GM23338 (cell line): ENCODE results near the gene CHSY1. TPM values are rescaled to one million over a fixed set of nuclear protein-coding genes. Genes with fewer than 3 reads are reported as not detected.

Experiments
- ATAC-seq: fragments of 200-7000 bp; cut with Tn5 transposase; 3 replicates; pipeline ENCODE4 v1.9.1; 2020
- DNase-seq: peaks from one replicate; pipeline ENCODE4 v3.0.0-alpha.2; 2015; ENCODE audit warnings: low spot score
- H2AFZ ChIP-seq: fragments of 200-600 bp; sonication (generic); 2 replicates; pipeline ENCODE4 v1.8.0; 2016; ENCODE audit warnings: antibody characterized with exemption, mild to moderate bottlenecking, moderate library complexity
- H3F3A ChIP-seq: fragments of 200-600 bp; sonication (generic); replicated peaks from 2 replicates; pipeline ENCODE4 v1.8.0; 2017; ENCODE audit warnings: antibody characterized with exemption, mixed run types, low read depth
- H3K27ac ChIP-seq: fragments of 200-600 bp; sonication (generic); 2 replicates; pipeline ENCODE4 v1.6.1; 2016; ENCODE audit warnings: low read depth
- H3K27me3 ChIP-seq: fragments of 200-600 bp; sonication (generic); 2 replicates; pipeline ENCODE4 v1.8.0; 2016; ENCODE audit warnings: mild to moderate bottlenecking, mixed run types, moderate library complexity; ENCODE audit not compliant: insufficient read depth
- H3K36me3 ChIP-seq: fragments of 200-600 bp; sonication (generic); 2 replicates; pipeline ENCODE4 v1.8.0; 2016; ENCODE audit warnings: mild to moderate bottlenecking; ENCODE audit not compliant: insufficient read depth
- H3K4me1 ChIP-seq: fragments of 200-600 bp; sonication (generic); 2 replicates; pipeline ENCODE4 v1.8.0; 2016; ENCODE audit warnings: mild to moderate bottlenecking, moderate library complexity; ENCODE audit not compliant: insufficient read depth
- H3K4me2 ChIP-seq: fragments of 200-600 bp; sonication (generic); 2 replicates; pipeline ENCODE4 v1.7.1; 2017; ENCODE audit warnings: mixed run types
- H3K4me3 ChIP-seq: fragments of 200-600 bp; sonication (generic); 2 replicates; pipeline ENCODE4 v1.6.1; 2016; ENCODE audit warnings: mixed run types
- H3K79me2 ChIP-seq: fragments of 200-600 bp; sonication (generic); replicated peaks from 2 replicates; pipeline ENCODE4 v1.8.0; 2017; ENCODE audit warnings: mild to moderate bottlenecking; ENCODE audit not compliant: insufficient read depth
- H3K9me2 ChIP-seq: fragments of 200-600 bp; sonication (generic); 2 replicates; pipeline ENCODE4 v1.8.0; 2017; ENCODE audit not compliant: insufficient read depth
- H4K20me1 ChIP-seq: fragments of 200-600 bp; sonication (generic); replicated peaks from 2 replicates; pipeline ENCODE4 v1.8.0; 2017; ENCODE audit warnings: mild to moderate bottlenecking; ENCODE audit not compliant: insufficient read depth
- H3K27ac Mint-ChIP-seq: 2 replicates; pipeline ENCODE4 v1.8.0; 2020; ENCODE audit warnings: inconsistent platforms, mild to moderate bottlenecking, moderate library complexity, mixed read lengths
- H3K27me3 Mint-ChIP-seq: 3 replicates; pipeline ENCODE4 v1.8.0; 2022; ENCODE audit warnings: low read depth, mild to moderate bottlenecking, moderate library complexity, mixed read lengths, inconsistent platforms; ENCODE audit not compliant: insufficient read depth, poor library complexity
- H3K36me3 Mint-ChIP-seq: 3 replicates; pipeline ENCODE4 v1.8.0; 2021; ENCODE audit warnings: low read depth, mild to moderate bottlenecking, inconsistent platforms, moderate library complexity, mixed read lengths
- H3K4me1 Mint-ChIP-seq: 3 replicates; pipeline ENCODE4 v1.8.0; 2020; ENCODE audit warnings: mild to moderate bottlenecking, inconsistent platforms, mixed read lengths
- H3K4me3 Mint-ChIP-seq: 3 replicates; pipeline ENCODE4 v1.8.0; 2021; ENCODE audit warnings: moderate library complexity, mild to moderate bottlenecking, inconsistent platforms, mixed read lengths
- H3K9me3 Mint-ChIP-seq: 3 replicates; pipeline ENCODE4 v1.8.0; 2020; ENCODE audit warnings: moderate library complexity, mild to moderate bottlenecking, inconsistent platforms, mixed read lengths
- CREB1 ChIP-seq: fragments of 250-450 bp; sonication (Bioruptor Pico); IDR thresholded peaks from 2 replicates; pipeline ENCODE4 v1.5.0; 2020; ENCODE audit warnings: low read depth, mild to moderate bottlenecking, moderate library complexity
- EZH2 ChIP-seq: fragments of 200-600 bp; sonication (generic); IDR thresholded peaks from one replicate; pipeline ENCODE4 v1.8.0; 2017; ENCODE audit warnings: antibody characterized with exemption, mild to moderate bottlenecking, low read depth; ENCODE audit not compliant: unreplicated experiment
- EZH2phosphoT487 ChIP-seq: fragments of 200-600 bp; sonication (generic); IDR thresholded peaks from one replicate; pipeline ENCODE4 v1.8.1; 2018; ENCODE audit warnings: antibody characterized with exemption; ENCODE audit not compliant: unreplicated experiment
- JUNB ChIP-seq: IDR thresholded peaks from one replicate; pipeline ENCODE4 v1.6.1; 2016; ENCODE audit warnings: antibody characterized with exemption; ENCODE audit not compliant: unreplicated experiment
- NANOG ChIP-seq: IDR thresholded peaks from 2 replicates; pipeline ENCODE4 v1.6.1; 2016; ENCODE audit warnings: antibody characterized with exemption, borderline replicate concordance
- POLR2AphosphoS5 ChIP-seq: IDR thresholded peaks from 2 replicates; pipeline ENCODE4 v1.6.1; 2016; ENCODE audit warnings: antibody characterized with exemption, low read depth
- STAT1 ChIP-seq: IDR thresholded peaks from one replicate; pipeline ENCODE4 v1.6.1; 2016; ENCODE audit warnings: antibody characterized with exemption; ENCODE audit not compliant: unreplicated experiment
- ZNF114 ChIP-seq: fragments of 250-450 bp; sonication (Bioruptor Pico); IDR thresholded peaks from 2 replicates; pipeline ENCODE4 v1.5.0; 2020; ENCODE audit warnings: mild to moderate bottlenecking, moderate library complexity
- polyA plus RNA-seq: library from polyadenylated mRNA; unstranded; fragments of >200 nt; fragmentation: Nextera tagmentation; extraction: Ambion mirVana; gene quantifications from 2 replicates; pipeline ENCODE4 v1.2.1, GENCODE V29; 2016
- total RNA-seq: library from RNA; depleted of rRNA; stranded (reverse); fragments of >200 nt; shearing (Covaris generic); gene quantifications from 2 replicates; pipeline ENCODE4 v1.2.3, GENCODE V29; 2014
- TF ChIP-seq, protein P1 (sequence below), 2 experiments: fragments of 200-600 bp in 1 of 2; sonication (generic) in 1 of 2; conservative IDR thresholded peaks; 2 replicates each; pipeline versions ENCODE4 v1.5.1 to v1.6.1; 2016 to 2017; ENCODE audit warnings: antibody characterized with exemption in 2 of 2, low read depth in 2 of 2, mild to moderate bottlenecking in 2 of 2, moderate library complexity in 1 of 2
- TF ChIP-seq, protein P2 (sequence below): IDR thresholded peaks from one replicate; pipeline ENCODE4 v1.6.1; 2018; ENCODE audit warnings: antibody characterized with exemption; ENCODE audit not compliant: unreplicated experiment
- TF ChIP-seq, protein P3 (sequence below): fragments of 250-450 bp; sonication (Bioruptor Pico); IDR thresholded peaks from 2 replicates; pipeline ENCODE4 v1.5.0; 2020; ENCODE audit warnings: mild to moderate bottlenecking, moderate library complexity

The CHSY1 gene
- total and polyA plus RNA-seq, 2 experiments from 2014 or later: 9.8 to 47.7 TPM

DNA sequence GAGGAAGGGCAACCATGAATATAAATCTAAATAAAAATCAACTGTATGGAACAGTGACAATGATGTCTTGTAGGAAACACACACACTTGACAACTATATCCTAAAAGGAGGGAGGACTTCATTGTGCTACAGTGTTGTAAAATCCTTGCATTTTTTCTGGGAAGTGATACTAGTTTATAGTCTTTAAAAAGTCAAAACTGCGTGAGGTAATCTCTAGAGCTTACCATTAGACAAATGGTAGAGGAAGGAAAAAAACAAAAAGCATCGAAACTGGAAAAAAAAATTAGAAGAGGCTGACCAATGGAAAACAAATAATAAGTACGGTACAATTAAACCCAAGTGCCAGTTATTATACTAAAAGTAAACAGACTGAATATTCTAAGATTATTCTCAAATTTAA, 38.7 kb downstream of the CHSY1 start:
- Mint-ChIP-seq H3K27me3 (no peaks in the 10 kb centered on the region), H3K9me3 (no peaks in the 10 kb centered on the region), H3K27ac (no peak overlapping the region; the same call in 1 of the 2 replicates), H3K4me1 (peaks cover 16% of the 10 kb centered on the region; the same call in 2 of the 3 replicates), H3K4me3 (no peak overlapping the region), H3K36me3 (no peaks in the 10 kb centered on the region; the same call in 2 of the 3 replicates)
- no peak overlapping the region for H2AFZ ChIP-seq
- H3K4me3 ChIP-seq: no peak overlapping the region
- H3K27ac ChIP-seq: no peak overlapping the region
- no peak overlapping the region for H3K4me2 ChIP-seq
- no peaks in the 10 kb centered on the region for H3K4me1 ChIP-seq
- TF ChIP-seq, protein P1, sequence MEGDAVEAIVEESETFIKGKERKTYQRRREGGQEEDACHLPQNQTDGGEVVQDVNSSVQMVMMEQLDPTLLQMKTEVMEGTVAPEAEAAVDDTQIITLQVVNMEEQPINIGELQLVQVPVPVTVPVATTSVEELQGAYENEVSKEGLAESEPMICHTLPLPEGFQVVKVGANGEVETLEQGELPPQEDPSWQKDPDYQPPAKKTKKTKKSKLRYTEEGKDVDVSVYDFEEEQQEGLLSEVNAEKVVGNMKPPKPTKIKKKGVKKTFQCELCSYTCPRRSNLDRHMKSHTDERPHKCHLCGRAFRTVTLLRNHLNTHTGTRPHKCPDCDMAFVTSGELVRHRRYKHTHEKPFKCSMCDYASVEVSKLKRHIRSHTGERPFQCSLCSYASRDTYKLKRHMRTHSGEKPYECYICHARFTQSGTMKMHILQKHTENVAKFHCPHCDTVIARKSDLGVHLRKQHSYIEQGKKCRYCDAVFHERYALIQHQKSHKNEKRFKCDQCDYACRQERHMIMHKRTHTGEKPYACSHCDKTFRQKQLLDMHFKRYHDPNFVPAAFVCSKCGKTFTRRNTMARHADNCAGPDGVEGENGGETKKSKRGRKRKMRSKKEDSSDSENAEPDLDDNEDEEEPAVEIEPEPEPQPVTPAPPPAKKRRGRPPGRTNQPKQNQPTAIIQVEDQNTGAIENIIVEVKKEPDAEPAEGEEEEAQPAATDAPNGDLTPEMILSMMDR (conservative IDR thresholded peaks at IDR 0.05; ENCODE audit: low read depth in 2 of 2): no peak
- no peak for TF ChIP-seq POLR2AphosphoS5
- TF ChIP-seq EZH2: no peak
- TF ChIP-seq, protein P2, sequence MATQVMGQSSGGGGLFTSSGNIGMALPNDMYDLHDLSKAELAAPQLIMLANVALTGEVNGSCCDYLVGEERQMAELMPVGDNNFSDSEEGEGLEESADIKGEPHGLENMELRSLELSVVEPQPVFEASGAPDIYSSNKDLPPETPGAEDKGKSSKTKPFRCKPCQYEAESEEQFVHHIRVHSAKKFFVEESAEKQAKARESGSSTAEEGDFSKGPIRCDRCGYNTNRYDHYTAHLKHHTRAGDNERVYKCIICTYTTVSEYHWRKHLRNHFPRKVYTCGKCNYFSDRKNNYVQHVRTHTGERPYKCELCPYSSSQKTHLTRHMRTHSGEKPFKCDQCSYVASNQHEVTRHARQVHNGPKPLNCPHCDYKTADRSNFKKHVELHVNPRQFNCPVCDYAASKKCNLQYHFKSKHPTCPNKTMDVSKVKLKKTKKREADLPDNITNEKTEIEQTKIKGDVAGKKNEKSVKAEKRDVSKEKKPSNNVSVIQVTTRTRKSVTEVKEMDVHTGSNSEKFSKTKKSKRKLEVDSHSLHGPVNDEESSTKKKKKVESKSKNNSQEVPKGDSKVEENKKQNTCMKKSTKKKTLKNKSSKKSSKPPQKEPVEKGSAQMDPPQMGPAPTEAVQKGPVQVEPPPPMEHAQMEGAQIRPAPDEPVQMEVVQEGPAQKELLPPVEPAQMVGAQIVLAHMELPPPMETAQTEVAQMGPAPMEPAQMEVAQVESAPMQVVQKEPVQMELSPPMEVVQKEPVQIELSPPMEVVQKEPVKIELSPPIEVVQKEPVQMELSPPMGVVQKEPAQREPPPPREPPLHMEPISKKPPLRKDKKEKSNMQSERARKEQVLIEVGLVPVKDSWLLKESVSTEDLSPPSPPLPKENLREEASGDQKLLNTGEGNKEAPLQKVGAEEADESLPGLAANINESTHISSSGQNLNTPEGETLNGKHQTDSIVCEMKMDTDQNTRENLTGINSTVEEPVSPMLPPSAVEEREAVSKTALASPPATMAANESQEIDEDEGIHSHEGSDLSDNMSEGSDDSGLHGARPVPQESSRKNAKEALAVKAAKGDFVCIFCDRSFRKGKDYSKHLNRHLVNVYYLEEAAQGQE: no peak
- TF ChIP-seq JUNB: no peak
- TF ChIP-seq, protein P3, sequence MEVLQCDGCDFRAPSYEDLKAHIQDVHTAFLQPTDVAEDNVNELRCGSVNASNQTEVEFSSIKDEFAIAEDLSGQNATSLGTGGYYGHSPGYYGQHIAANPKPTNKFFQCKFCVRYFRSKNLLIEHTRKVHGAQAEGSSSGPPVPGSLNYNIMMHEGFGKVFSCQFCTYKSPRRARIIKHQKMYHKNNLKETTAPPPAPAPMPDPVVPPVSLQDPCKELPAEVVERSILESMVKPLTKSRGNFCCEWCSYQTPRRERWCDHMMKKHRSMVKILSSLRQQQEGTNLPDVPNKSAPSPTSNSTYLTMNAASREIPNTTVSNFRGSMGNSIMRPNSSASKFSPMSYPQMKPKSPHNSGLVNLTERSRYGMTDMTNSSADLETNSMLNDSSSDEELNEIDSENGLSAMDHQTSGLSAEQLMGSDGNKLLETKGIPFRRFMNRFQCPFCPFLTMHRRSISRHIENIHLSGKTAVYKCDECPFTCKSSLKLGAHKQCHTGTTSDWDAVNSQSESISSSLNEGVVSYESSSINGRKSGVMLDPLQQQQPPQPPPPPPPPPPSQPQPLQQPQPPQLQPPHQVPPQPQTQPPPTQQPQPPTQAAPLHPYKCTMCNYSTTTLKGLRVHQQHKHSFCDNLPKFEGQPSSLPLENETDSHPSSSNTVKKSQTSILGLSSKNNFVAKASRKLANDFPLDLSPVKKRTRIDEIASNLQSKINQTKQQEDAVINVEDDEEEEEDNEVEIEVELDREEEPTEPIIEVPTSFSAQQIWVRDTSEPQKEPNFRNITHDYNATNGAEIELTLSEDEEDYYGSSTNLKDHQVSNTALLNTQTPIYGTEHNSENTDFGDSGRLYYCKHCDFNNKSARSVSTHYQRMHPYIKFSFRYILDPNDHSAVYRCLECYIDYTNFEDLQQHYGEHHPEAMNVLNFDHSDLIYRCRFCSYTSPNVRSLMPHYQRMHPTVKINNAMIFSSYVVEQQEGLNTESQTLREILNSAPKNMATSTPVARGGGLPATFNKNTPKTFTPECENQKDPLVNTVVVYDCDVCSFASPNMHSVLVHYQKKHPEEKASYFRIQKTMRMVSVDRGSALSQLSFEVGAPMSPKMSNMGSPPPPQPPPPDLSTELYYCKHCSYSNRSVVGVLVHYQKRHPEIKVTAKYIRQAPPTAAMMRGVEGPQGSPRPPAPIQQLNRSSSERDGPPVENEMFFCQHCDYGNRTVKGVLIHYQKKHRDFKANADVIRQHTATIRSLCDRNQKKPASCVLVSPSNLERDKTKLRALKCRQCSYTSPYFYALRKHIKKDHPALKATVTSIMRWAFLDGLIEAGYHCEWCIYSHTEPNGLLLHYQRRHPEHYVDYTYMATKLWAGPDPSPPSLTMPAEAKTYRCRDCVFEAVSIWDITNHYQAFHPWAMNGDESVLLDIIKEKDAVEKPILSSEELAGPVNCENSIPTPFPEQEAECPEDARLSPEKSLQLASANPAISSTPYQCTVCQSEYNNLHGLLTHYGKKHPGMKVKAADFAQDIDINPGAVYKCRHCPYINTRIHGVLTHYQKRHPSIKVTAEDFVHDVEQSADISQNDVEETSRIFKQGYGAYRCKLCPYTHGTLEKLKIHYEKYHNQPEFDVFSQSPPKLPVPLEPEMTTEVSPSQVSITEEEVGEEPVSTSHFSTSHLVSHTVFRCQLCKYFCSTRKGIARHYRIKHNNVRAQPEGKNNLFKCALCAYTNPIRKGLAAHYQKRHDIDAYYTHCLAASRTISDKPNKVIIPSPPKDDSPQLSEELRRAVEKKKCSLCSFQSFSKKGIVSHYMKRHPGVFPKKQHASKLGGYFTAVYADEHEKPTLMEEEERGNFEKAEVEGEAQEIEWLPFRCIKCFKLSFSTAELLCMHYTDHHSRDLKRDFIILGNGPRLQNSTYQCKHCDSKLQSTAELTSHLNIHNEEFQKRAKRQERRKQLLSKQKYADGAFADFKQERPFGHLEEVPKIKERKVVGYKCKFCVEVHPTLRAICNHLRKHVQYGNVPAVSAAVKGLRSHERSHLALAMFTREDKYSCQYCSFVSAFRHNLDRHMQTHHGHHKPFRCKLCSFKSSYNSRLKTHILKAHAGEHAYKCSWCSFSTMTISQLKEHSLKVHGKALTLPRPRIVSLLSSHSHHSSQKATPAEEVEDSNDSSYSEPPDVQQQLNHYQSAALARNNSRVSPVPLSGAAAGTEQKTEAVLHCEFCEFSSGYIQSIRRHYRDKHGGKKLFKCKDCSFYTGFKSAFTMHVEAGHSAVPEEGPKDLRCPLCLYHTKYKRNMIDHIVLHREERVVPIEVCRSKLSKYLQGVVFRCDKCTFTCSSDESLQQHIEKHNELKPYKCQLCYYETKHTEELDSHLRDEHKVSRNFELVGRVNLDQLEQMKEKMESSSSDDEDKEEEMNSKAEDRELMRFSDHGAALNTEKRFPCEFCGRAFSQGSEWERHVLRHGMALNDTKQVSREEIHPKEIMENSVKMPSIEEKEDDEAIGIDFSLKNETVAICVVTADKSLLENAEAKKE (CRISPR knock-in tag): no peak
- no peak for TF ChIP-seq EZH2phosphoT487
- no peak for TF ChIP-seq NANOG
- TF ChIP-seq ZNF114 (CRISPR knock-in tag): no peak
- TF ChIP-seq STAT1: no peak
- no peak for TF ChIP-seq CREB1 (CRISPR knock-in tag)
- no peaks in the 10 kb centered on the region for H3F3A ChIP-seq
- no peaks in the 10 kb centered on the region for H3K9me2 ChIP-seq
- H3K79me2 ChIP-seq: peaks cover 97% of the 10 kb centered on the region
- no peak for ATAC-seq
- H4K20me1 ChIP-seq: peaks cover 32% of the 10 kb centered on the region
- H3K27me3 ChIP-seq: no peaks in the 10 kb centered on the region
- no peak for DNase-seq
- no peaks in the 10 kb centered on the region for H3K36me3 ChIP-seq
